ENCODE measurements around the gene ARPP19.

Gene ARPP19

GRCh38 chr15:52518487-52519371 lies 50.1 kb downstream of the ARPP19 start:
- TF ChIP-seq GABPA (IDR thresholded peaks at IDR 0.05; ENCODE audit: low read depth): no peak
- peak; percentile 87; the same call in 1 of the 2 replicates for TF ChIP-seq SPI1 (IDR thresholded peaks at IDR 0.05; ENCODE audit: borderline replicate concordance, low read depth)
- no peak for TF ChIP-seq CTCF (IDR thresholded peaks at IDR 0.05; ENCODE audit: insufficient read depth, low read length)
- no peak for TF ChIP-seq REST (IDR thresholded peaks at IDR 0.05; ENCODE audit: insufficient replicate concordance, low read depth)
- no peak for TF ChIP-seq POLR2AphosphoS5 (IDR thresholded peaks at IDR 0.05; ENCODE audit: low read depth)
- Histone ChIP-seq H3K4me3 (replicated peaks; ENCODE audit: insufficient read depth, low read length) (no peak overlapping the region), H3K27ac (replicated peaks) (peak overlapping the region; percentile 29), H3K27me3 (ENCODE audit: insufficient read depth, poor library complexity, severe bottlenecking) (no peaks in the 10 kb centered on the region)
- DNase-seq (ENCODE audit: low read depth in 1 of 2, low spot score in 1 of 2): peak; percentile 47 to 66

- no peak for DNase-seq (ENCODE audit: low read depth in 1 of 2, low spot score in 1 of 2)
- no peaks in the 10 kb centered on the region for H3K27me3 ChIP-seq (ENCODE audit: insufficient read depth, poor library complexity, severe bottlenecking)
- no peak overlapping the region for H3K4me3 ChIP-seq (replicated peaks; ENCODE audit: insufficient read depth, low read length)
- TF ChIP-seq REST (IDR thresholded peaks at IDR 0.05; ENCODE audit: insufficient replicate concordance, low read depth): no peak
- TF ChIP-seq CTCF (IDR thresholded peaks at IDR 0.05; ENCODE audit: insufficient read depth, low read length): no peak
- no peak for TF ChIP-seq POLR2AphosphoS5 (IDR thresholded peaks at IDR 0.05; ENCODE audit: low read depth)
- no peak for TF ChIP-seq SPI1 (IDR thresholded peaks at IDR 0.05; ENCODE audit: borderline replicate concordance, low read depth)
- TF ChIP-seq GABPA (IDR thresholded peaks at IDR 0.05; ENCODE audit: low read depth): no peak
- no peak overlapping the region for H3K27ac ChIP-seq (replicated peaks)
Measured at GRCh38 chr15:52517014-52517413, 51.8 kb downstream of the ARPP19 start.

GRCh38 chr15:52515343-52515742 lies 53.5 kb downstream of the ARPP19 start:
- H3K4me3 ChIP-seq (replicated peaks; ENCODE audit: insufficient read depth, low read length): no peak overlapping the region
- TF ChIP-seq POLR2AphosphoS5 (IDR thresholded peaks at IDR 0.05; ENCODE audit: low read depth) (no peak), GABPA (IDR thresholded peaks at IDR 0.05; ENCODE audit: low read depth) (no peak), REST (IDR thresholded peaks at IDR 0.05; ENCODE audit: insufficient replicate concordance, low read depth) (no peak), SPI1 (IDR thresholded peaks at IDR 0.05; ENCODE audit: borderline replicate concordance, low read depth) (no peak), CTCF (IDR thresholded peaks at IDR 0.05; ENCODE audit: insufficient read depth, low read length) (no peak)
- no peaks in the 10 kb centered on the region for H3K27me3 ChIP-seq (ENCODE audit: insufficient read depth, poor library complexity, severe bottlenecking)
- DNase-seq (ENCODE audit: low read depth in 1 of 2, low spot score in 1 of 2): no peak
- H3K27ac ChIP-seq (replicated peaks): no peak overlapping the region
